Nephron progenitor cell (in vitro differentiated cells): ENCODE measurements around the gene ZDHHC11B.
"Not testable (repeated sequence)": the region's sequence is repeated elsewhere in the genome, so short reads cannot be mapped to it uniquely, and the experiment has no call there.

Source experiments
- DNase-seq: peaks from one replicate; pipeline ENCODE4 v3.0.0; 2021
- H3K27ac Mint-ChIP-seq: 2 replicates; pipeline ENCODE4 v1.8.0; 2021; ENCODE audit warnings: mild to moderate bottlenecking, moderate library complexity, mixed read lengths
- H3K27me3 Mint-ChIP-seq: 2 replicates; pipeline ENCODE4 v1.8.0; 2021; ENCODE audit warnings: mild to moderate bottlenecking, low read depth, mixed read lengths; ENCODE audit not compliant: poor library complexity
- H3K36me3 Mint-ChIP-seq: 2 replicates; pipeline ENCODE4 v1.8.0; 2021; ENCODE audit warnings: low read depth, mixed read lengths
- H3K4me1 Mint-ChIP-seq: 2 replicates; pipeline ENCODE4 v1.8.0; 2021; ENCODE audit warnings: mixed read lengths
- H3K4me3 Mint-ChIP-seq: 2 replicates; pipeline ENCODE4 v1.8.0; 2021; ENCODE audit warnings: mild to moderate bottlenecking, moderate library complexity, mixed read lengths
- H3K9me3 Mint-ChIP-seq: 2 replicates; pipeline ENCODE4 v1.8.0; 2021; ENCODE audit warnings: mild to moderate bottlenecking, moderate library complexity, mixed read lengths
- TF ChIP-seq, protein P1 (sequence below): fragments of 200-600 bp; sonication (generic); IDR thresholded peaks from 2 replicates; pipeline ENCODE4 v1.5.0; 2021; ENCODE audit warnings: antibody characterized with exemption

ZDHHC11B gene

DNA sequence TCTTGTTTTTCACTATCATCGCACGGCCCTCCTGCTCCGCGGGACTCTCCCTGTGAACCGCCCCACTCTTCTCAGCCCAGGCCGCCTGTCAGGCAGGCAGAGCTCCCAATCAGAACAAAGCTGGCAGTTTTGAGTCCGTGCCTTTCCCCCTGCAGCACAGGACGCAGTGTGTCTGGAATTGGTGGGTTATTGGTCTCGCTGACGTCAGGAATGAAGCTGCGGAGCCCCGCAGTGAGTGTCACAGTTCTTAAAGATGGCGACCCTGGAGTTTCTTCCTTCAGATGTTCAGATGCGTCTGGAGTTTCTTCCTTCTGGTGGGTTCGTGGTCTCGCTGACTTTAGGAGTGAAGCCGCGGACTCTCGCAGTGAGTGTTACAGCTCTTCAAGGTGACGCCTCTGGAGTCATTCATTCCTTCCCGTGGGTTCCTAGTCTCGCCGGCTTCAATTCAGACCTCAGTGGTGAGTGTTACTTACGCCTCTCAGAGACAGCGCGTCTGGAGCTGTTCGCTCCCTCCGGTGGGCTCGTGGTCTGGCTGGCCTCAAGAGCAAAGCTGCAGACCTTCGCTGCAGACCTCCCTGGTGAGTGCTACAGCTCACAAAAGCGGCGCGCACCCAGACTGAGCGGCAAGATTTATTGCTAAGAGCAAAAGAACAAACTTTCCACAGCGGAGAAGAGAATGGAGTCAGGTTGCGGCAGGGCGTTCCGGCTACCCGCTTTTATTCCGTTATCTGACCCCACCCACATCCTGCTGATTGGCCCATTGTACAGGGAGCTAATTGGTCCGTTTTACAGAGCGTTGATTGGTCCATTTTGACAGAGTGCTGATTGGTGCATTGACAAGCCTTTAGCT lies 7.4 kb downstream of the ZDHHC11B start:
- H3K9me3 Mint-ChIP-seq = peaks cover 5% of the 10 kb centered on the region
- peaks cover 12% of the 10 kb centered on the region for H3K4me1 Mint-ChIP-seq
- H3K4me3 Mint-ChIP-seq = no peak overlapping the region
- peak; percentile 55 for DNase-seq
- peaks cover 7% of the 10 kb centered on the region for H3K27me3 Mint-ChIP-seq
- H3K27ac Mint-ChIP-seq = peak overlapping the region; percentile 7
- peaks cover 5% of the 10 kb centered on the region for H3K36me3 Mint-ChIP-seq
- TF ChIP-seq, protein P1, sequence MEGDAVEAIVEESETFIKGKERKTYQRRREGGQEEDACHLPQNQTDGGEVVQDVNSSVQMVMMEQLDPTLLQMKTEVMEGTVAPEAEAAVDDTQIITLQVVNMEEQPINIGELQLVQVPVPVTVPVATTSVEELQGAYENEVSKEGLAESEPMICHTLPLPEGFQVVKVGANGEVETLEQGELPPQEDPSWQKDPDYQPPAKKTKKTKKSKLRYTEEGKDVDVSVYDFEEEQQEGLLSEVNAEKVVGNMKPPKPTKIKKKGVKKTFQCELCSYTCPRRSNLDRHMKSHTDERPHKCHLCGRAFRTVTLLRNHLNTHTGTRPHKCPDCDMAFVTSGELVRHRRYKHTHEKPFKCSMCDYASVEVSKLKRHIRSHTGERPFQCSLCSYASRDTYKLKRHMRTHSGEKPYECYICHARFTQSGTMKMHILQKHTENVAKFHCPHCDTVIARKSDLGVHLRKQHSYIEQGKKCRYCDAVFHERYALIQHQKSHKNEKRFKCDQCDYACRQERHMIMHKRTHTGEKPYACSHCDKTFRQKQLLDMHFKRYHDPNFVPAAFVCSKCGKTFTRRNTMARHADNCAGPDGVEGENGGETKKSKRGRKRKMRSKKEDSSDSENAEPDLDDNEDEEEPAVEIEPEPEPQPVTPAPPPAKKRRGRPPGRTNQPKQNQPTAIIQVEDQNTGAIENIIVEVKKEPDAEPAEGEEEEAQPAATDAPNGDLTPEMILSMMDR = no peak

DNA sequence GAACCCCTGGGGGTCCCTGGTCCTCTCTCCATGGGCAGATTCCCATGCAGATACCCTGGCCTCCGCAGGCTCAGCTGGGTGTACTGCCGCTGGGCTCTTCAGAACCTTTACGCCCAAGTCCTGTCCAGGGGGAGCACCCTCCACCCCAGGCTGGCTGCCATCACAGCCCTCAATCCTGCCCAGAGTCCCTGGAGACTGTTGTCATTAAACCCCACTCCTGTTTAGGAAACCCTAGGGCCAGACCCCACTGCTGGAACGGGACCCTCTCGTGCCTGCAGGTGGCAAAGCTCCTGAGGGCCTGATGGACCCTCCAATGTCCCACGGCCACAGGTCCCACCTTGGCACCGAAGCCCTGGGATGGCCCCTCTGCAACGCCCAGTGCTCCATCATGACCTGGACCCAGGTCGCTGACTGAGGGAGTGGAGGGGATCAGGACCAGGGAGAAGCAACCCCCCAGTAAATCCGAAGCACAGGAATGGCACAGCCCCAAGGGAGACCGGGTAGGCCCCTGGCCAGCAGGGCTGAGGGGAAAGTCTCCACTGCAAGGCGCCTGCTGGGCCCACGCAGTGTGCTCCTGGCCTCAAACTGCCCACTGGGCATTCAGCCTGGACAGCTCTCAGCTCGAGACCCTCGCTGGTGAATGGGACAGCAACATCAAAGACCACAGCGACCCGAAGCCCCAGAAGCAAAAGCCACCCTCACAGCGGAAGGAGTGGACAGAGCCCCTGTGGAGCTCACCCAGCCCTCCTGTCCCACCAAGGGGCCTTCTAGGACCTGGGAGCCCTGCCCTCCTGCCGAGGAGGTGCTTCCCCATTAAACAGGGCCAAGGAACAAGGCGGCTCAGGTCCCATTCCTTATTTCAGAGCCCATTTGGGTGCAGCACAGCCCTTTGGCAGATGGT lies 8.3 kb downstream of the ZDHHC11B start:
- peaks cover 21% of the 10 kb centered on the region for H3K4me1 Mint-ChIP-seq
- H3K36me3 Mint-ChIP-seq = peaks cover 5% of the 10 kb centered on the region
- no peak overlapping the region for H3K27ac Mint-ChIP-seq
- H3K9me3 Mint-ChIP-seq = peaks cover 5% of the 10 kb centered on the region
- no peak for DNase-seq
- H3K27me3 Mint-ChIP-seq = peaks cover 7% of the 10 kb centered on the region
- H3K4me3 Mint-ChIP-seq = no peak overlapping the region
- TF ChIP-seq, protein P1 = no peak

DNA sequence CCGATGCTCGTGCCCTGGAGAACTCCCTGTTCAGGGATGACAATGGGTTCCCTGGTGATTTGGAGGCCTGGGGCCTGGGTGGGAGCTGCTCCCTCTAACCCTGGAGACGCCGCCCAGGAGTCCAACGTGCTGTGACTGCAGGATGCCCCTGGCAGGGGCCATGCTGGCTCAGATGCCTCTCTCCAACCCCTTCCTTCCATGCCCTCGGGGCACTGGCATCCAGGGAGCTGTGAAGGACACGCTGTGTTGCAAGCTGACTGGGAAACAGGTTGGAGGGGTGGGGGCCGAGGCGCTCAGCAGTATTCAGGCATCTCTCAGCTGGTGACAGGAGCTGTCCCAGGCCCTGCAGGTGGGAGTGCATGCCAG lies 9.0 kb downstream of the ZDHHC11B start:
- H3K9me3 Mint-ChIP-seq, H3K27me3 Mint-ChIP-seq, H3K27ac Mint-ChIP-seq, DNase-seq, H3K36me3 Mint-ChIP-seq, H3K4me3 Mint-ChIP-seq: not testable (repeated sequence)
- H3K4me1 Mint-ChIP-seq = peaks cover 25% of the 10 kb centered on the region

DNA sequence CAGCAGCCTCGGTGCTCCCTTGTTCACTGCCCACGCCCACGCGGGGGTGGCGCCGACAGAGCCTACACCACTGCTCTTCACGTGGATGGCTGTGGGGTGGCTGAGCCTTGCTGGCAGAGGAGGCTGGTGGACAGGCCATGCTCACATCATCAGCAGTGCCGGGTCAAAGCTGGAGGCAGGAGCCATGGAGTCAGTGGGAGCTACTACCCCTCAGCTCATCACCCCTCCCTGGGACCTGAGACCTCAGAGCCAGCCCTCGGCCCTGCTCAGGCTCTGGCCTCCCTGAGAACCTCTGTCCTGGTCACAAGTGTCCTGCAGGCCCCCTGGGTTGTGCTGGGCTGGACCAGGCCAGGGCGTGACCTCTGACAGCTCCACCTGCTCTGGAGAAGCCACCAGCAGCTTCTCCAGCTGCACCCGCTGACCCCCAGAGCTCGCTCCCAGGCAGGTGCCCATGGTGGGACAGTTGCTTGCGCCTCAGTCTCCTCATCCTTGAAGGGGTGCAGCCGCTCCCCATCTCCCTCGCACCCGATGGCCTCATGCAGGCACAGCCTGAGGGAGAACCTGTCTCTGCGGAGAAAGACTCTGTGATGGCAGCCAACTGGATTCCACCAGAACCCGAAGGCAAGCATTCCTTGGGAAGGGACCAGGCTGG lies 9.5 kb downstream of the ZDHHC11B start:
- DNase-seq, H3K9me3 Mint-ChIP-seq, H3K4me3 Mint-ChIP-seq, H3K36me3 Mint-ChIP-seq, H3K27ac Mint-ChIP-seq, H3K27me3 Mint-ChIP-seq: not testable (repeated sequence)
- peaks cover 25% of the 10 kb centered on the region for H3K4me1 Mint-ChIP-seq

DNA sequence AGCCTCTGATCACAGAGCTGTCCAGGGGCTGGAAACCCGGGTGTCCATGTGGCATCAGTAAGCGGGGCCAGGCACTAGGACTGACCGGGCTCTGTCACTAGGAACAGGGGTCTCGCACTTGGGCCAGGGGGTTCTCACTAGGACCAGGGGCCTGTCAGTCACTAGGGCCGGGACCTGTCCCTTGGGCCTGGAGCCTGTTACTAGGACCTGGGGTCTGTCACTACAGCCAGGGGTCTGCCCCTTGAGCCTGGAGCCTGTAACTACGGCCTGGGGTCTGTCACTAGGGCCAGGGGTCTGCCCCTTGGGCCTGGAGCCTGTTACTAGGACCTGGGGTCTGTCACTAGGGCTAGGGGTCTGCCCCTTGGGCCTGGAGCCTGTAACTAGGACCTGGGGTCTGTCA lies 10.2 kb downstream of the ZDHHC11B start:
- DNase-seq, H3K4me3 Mint-ChIP-seq, H3K9me3 Mint-ChIP-seq, H3K27ac Mint-ChIP-seq, H3K27me3 Mint-ChIP-seq, H3K36me3 Mint-ChIP-seq: not testable (repeated sequence)
- peaks cover 25% of the 10 kb centered on the region for H3K4me1 Mint-ChIP-seq

DNA sequence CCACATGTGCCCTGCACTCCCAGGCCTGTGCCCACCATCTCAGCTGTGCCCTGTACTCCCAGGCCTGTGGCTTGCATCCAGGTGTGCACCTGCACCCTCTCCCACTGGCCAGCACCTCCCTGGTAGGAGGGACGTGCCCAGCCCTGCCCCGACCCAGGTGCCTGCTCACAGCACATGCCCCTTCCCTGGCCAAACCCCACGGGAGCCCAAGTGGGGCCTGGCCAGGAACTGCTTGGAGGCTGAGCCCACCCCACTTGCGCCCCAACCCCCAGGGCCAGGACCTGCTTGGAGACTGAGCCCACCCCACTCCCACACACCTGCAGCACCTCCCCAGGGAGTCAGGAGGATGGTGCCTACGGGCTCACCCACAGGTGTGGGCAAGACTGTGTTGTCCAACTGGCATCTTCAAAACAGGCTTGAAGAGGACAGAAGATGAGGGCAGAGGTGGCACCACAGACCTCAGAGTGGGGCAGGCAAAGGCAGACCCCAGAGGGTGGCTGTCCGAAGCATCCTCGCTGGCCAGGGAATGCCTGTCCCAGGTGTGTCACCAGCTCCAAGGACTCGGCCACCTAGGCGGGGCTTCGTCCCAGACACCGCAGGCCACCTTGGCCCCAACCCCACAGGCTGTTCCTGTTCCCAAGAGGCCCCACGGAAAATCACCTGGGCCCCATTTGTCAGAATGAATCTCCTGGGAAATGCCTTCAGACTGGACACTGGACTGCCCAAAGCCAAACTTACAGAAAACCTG lies 10.8 kb downstream of the ZDHHC11B start:
- Mint-ChIP-seq H3K27me3 (peaks cover 7% of the 10 kb centered on the region), H3K9me3 (peaks cover 5% of the 10 kb centered on the region), H3K27ac (no peak overlapping the region), H3K4me3 (no peak overlapping the region), H3K4me1 (peaks cover 25% of the 10 kb centered on the region), H3K36me3 (peaks cover 5% of the 10 kb centered on the region)
- no peak for DNase-seq
- TF ChIP-seq, protein P1 = no peak

DNA sequence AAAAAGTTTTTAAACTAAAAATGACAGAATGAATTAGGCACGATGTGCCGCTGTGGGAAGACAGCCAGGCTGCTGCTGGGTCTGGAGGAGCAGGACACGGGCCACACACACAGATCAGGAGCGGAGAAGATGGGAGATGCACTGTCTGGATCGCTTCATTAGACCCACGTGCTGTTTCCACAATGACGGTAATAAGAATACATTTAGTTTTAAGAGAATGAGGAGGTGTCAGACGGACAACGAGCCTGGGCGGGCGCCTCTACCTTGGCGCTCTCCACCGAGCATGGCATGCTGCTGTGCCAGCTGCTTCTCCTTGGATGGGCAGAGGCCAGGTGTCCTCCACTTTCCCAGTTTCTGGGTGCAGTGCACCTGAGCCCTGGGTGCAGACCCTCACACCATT lies 11.6 kb downstream of the ZDHHC11B start:
- H3K27ac Mint-ChIP-seq, H3K4me3 Mint-ChIP-seq, DNase-seq, H3K36me3 Mint-ChIP-seq, H3K27me3 Mint-ChIP-seq, H3K9me3 Mint-ChIP-seq: not testable (repeated sequence)
- peaks cover 25% of the 10 kb centered on the region for H3K4me1 Mint-ChIP-seq

DNA sequence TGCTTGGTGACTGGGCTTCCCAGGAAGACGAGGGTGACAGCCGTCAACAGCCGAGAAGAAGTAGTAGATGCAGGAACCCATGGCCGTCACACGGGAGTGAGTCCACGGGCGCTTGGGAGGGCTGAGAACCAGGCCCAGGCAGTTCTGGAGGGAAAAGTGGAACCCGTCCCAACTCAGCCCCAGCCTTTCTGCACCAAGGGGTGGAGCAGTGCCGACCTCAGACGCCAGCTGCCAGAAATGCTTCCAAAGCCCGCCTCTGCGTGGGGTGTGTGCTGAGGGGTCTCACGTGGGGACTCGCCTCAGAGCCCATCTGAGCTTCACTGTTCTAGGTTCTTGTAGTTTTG lies 12.0 kb downstream of the ZDHHC11B start:
- H3K4me3 Mint-ChIP-seq, H3K9me3 Mint-ChIP-seq, H3K27me3 Mint-ChIP-seq, H3K27ac Mint-ChIP-seq, H3K36me3 Mint-ChIP-seq, DNase-seq: not testable (repeated sequence)
- peaks cover 24% of the 10 kb centered on the region for H3K4me1 Mint-ChIP-seq

DNA sequence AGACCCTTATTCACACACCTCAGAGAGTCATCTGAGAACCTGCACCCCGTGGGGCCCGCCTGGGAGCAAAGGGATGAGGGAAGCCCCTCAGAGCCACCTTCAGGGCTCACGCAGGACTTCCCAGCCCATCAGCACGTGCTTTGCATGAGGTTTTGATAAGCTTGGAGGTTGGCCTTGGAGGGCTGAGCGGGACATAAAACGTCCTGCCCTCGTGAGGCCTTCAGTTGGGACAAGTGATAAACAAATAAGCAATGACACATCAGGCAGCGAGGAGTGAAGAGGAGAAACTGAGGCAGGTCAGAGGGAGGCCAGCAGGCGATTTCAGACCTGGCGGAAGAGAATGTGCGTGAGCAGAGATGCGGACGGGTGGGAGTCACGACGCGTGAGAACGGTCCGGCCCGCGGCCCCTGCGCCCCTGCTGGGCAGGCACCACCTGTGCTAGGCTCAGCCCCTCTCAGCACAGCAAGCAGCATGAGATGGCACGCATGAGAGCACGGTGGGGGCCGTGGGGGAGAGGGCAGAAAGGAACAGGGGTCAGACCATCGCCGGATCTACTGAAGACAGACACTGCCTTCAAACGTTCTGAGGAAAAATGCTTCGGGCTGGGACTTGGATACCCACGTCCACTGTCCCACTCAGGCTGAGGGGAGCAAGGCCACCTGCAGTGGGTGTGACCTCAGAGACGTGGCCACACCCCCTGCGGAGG lies 12.5 kb downstream of the ZDHHC11B start:
- not testable (repeated sequence) for H3K36me3 Mint-ChIP-seq, H3K27ac Mint-ChIP-seq, H3K27me3 Mint-ChIP-seq, H3K9me3 Mint-ChIP-seq, DNase-seq, H3K4me3 Mint-ChIP-seq
- H3K4me1 Mint-ChIP-seq = peaks cover 19% of the 10 kb centered on the region
